AG09319 (cell line): ENCODE measurements around the gene CST5.

Experiments used
- DNase-seq: peaks from one replicate; pipeline ENCODE4 v3.0.0-alpha.2; 2010; ENCODE audit warnings: low read depth; ENCODE audit errors: extremely low read depth
- TF ChIP-seq, protein P1 (sequence below): IDR thresholded peaks from 2 replicates; pipeline ENCODE4 v1.5.1; 2011; ENCODE audit warnings: low read depth, mild to moderate bottlenecking, inconsistent platforms, low read length, moderate library complexity

CST5 gene

DNA sequence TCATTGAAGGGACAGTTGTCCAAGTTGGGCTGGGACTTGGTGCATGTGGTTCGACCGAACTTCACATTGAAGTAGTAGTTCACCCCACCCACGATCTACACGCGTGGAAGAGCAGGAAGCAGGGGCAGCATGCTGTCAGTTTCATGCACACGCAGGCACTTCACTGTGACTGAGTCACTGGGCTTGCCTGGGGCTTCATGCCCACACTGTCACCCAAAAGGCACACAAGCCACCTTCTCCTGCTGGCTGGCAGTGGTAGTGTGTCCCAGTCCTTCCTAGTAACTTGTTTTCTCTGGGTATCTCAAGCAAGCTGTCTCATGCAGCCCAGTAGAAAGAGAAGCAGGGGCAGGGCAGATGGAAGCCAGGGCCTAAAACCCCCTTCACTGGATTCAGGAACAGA is 2.0 kb downstream of the CST5 start:
- TF ChIP-seq, protein P1, sequence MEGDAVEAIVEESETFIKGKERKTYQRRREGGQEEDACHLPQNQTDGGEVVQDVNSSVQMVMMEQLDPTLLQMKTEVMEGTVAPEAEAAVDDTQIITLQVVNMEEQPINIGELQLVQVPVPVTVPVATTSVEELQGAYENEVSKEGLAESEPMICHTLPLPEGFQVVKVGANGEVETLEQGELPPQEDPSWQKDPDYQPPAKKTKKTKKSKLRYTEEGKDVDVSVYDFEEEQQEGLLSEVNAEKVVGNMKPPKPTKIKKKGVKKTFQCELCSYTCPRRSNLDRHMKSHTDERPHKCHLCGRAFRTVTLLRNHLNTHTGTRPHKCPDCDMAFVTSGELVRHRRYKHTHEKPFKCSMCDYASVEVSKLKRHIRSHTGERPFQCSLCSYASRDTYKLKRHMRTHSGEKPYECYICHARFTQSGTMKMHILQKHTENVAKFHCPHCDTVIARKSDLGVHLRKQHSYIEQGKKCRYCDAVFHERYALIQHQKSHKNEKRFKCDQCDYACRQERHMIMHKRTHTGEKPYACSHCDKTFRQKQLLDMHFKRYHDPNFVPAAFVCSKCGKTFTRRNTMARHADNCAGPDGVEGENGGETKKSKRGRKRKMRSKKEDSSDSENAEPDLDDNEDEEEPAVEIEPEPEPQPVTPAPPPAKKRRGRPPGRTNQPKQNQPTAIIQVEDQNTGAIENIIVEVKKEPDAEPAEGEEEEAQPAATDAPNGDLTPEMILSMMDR, result no peak
- DNase-seq, result no peak

DNA sequence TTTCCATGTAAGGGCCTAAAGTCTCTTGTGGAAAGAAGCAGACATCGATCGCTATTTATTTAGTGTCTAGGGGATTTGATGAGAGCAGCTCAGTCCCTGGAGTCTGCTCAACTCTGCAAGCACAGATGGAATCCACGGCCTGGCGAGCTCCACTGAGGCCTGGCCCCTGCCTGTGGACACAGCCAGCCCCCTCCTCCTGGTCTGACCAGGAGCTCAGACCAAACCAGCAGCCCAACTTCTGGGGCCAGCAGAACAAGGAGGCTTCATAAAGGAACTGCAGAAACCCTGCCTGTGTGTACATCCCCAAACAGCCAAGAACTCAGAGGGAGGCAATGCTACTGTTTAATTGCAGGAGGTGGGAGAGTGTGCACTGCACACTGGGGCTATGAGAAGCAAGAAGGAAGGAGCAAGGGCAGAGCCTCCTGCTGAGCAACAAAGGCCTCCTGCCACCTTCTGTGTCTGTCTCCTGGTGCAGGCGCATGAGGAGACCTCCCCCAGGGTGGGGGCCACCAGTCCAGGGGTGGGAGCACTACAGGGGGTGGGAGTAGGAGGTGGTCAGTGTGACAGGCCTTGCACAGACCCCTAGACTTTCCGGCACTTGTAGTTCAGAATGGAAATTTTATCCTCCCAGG is 3.8 kb downstream of the CST5 start:
- no peak for DNase-seq
- TF ChIP-seq, protein P1, result no peak

DNA sequence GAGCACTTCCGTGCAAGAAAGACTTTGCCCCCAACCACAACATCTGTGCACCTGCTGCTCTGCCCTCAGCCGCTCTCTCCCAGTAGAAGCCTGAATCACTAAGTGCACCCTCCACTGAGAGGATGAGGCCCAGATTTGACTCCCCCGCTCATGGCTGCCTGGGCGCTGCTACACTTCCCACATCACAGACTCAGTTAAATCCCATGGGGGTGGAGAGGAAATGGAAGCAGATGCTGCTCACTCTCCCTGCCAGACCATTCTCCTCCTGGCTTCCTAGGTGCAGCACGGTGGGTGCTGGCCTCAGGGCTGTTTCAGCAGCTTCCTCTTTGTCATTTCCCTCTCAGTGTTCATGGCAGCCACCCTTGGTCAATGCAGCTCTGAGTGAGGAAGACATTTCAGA is 4.8 kb downstream of the CST5 start:
- DNase-seq, result no peak
- TF ChIP-seq, protein P1, result no peak

DNA sequence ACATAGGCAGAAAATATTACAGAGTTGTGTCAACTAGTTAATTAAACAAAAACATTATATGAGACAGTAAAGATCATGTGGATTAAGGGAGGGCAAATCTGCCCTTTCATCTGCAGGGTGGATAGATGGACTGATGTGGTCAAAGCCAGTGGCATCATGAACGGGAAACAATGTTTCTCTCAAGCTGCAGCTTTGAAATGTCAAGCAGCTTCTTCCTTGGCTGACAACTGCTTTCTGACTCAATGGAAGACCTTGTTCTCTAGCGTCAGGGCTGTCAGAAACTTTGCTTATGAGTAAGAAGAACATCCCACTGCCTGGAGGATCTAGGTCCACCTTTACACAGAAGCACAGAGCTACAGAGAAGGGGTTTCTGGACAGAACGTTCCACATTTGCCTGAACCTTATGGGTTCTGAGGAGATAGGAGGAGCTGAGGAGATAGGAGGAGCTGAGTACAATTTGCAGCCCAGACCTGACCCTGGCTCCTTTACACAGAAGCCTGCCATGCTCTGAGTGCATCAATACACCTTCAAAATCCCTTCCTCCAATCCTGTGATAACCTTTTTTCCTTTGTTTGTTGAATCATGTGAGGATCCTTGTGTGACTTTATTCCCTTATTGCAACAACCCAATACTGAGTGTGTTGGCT is 6.1 kb downstream of the CST5 start:
- no peak for DNase-seq
- TF ChIP-seq, protein P1, result no peak

DNA sequence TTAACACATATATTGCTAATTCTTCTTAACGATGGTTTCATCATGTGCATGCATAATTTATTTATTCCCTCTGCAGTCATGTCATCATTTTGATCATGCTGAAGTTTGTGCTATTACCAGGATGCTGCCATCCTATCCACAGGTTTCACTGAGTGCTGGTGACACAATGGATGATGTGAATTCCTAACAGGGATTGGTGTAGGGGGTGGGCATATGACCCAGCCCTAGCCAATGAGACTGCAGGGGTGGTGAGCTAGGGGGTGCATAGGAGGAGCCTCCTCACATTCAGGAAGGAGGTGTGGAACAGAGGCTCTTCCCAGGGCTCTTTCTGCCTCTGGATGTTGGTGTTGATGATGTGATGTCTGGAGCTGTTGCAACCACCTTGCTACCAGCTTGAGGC is 7.5 kb downstream of the CST5 start:
- DNase-seq, result no peak
- TF ChIP-seq, protein P1, result no peak

DNA sequence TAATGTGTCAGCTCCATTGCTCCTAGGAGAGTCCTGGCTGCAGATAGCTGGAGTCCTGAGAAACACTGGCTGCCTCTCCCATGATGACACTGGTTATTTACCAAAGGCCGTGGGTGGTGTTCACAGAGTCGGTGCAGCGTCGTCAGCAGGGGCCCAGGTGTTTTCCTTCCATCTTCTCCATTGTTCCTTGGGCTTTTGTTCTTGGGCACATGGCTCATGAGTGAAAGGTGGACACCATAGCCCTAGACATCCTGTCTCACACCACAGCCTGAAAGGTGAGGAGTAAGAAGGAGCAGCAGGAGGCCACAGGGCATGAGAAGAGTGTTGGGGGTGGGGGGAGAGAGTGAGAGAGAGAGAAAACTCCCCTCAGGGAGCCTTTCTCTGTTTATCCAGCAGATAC is 9.1 kb downstream of the CST5 start:
- TF ChIP-seq, protein P1, result no peak
- no peak for DNase-seq

DNA sequence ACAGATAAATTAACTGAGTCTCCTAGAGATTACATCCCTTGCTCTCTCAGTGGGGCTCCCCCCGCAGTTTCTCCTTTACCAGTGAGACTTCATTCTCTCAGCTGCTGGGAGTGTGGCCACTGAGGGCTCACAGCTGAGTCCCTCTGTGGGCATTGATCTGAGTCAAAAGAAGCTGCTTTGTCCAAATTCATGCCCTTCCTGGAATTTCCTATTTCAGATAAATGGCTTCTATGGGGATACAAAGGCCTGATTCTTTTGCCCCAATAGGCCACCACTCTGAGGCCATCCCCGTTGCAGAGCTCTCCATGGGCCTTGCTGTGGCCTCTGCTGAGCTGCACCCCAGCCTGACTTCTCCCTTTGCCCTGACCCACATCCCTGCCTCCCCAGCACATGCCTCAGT is 10.0 kb downstream of the CST5 start:
- DNase-seq, result no peak
- TF ChIP-seq, protein P1, result no peak
